ENCODE results near the gene KCNH1.

The KCNH1 gene

GRCh38 chr1:210882414-210883221 is 251.3 kb downstream of the KCNH1 start:
- no peak for DNase-seq (ENCODE audit: low read depth in 1 of 2, low spot score in 1 of 2)

GRCh38 chr1:210878564-210878963 is 255.4 kb downstream of the KCNH1 start:
- no peak for DNase-seq (ENCODE audit: low read depth in 1 of 2, low spot score in 1 of 2)

GRCh38 chr1:210876275-210876674 is 257.7 kb downstream of the KCNH1 start:
- no peak for DNase-seq (ENCODE audit: low read depth in 1 of 2, low spot score in 1 of 2)

GRCh38 chr1:210866532-210866931 is 267.4 kb downstream of the KCNH1 start:
- no peak for DNase-seq (ENCODE audit: low read depth in 1 of 2, low spot score in 1 of 2)

- DNase-seq (ENCODE audit: low read depth in 1 of 2, low spot score in 1 of 2) = no peak
Observed at GRCh38 chr1:210857705-210858104, 276.2 kb downstream of the KCNH1 start.

GRCh38 chr1:210857146-210857663 is 276.7 kb downstream of the KCNH1 start:
- DNase-seq (ENCODE audit: low read depth in 1 of 2, low spot score in 1 of 2) = no peak

GRCh38 chr1:210855440-210855839 is 278.5 kb downstream of the KCNH1 start:
- DNase-seq (ENCODE audit: low read depth in 1 of 2, low spot score in 1 of 2) = no peak

- DNase-seq (ENCODE audit: low read depth in 1 of 2, low spot score in 1 of 2) = no peak
Observed at GRCh38 chr1:210853276-210853675, 280.7 kb downstream of the KCNH1 start.

- DNase-seq (ENCODE audit: low read depth in 1 of 2, low spot score in 1 of 2) = no peak
Observed at GRCh38 chr1:210850556-210850955, 283.4 kb downstream of the KCNH1 start.

GRCh38 chr1:210848474-210848873 is 285.5 kb downstream of the KCNH1 start:
- no peak for DNase-seq (ENCODE audit: low read depth in 1 of 2, low spot score in 1 of 2)

GRCh38 chr1:210841926-210842625 is 291.9 kb downstream of the KCNH1 start:
- no peak for DNase-seq (ENCODE audit: low read depth in 1 of 2, low spot score in 1 of 2)

- no peak for DNase-seq (ENCODE audit: low read depth in 1 of 2, low spot score in 1 of 2)
Observed at GRCh38 chr1:210830034-210831028, 303.6 kb downstream of the KCNH1 start.

- no peak for DNase-seq (ENCODE audit: low read depth in 1 of 2, low spot score in 1 of 2)
Observed at GRCh38 chr1:210828996-210829596, 304.9 kb downstream of the KCNH1 start.

GRCh38 chr1:210827481-210827880 is 306.5 kb downstream of the KCNH1 start:
- no peak for DNase-seq (ENCODE audit: low read depth in 1 of 2, low spot score in 1 of 2)

- no peak for DNase-seq (ENCODE audit: low read depth in 1 of 2, low spot score in 1 of 2)
Observed at GRCh38 chr1:210826686-210827085, 307.3 kb downstream of the KCNH1 start.

- DNase-seq (ENCODE audit: low read depth in 1 of 2, low spot score in 1 of 2) = no peak
Observed at GRCh38 chr1:210822932-210823331, 311.0 kb downstream of the KCNH1 start.

- no peak for DNase-seq (ENCODE audit: low read depth in 1 of 2, low spot score in 1 of 2)
Observed at GRCh38 chr1:210822241-210822640, 311.7 kb downstream of the KCNH1 start.

GRCh38 chr1:210821615-210822014 is 312.3 kb downstream of the KCNH1 start:
- no peak for DNase-seq (ENCODE audit: low read depth in 1 of 2, low spot score in 1 of 2)

- DNase-seq (ENCODE audit: low read depth in 1 of 2, low spot score in 1 of 2) = no peak
Observed at GRCh38 chr1:210819266-210819665, 314.7 kb downstream of the KCNH1 start.

GRCh38 chr1:210817385-210818275 is 316.3 kb downstream of the KCNH1 start:
- no peak for DNase-seq (ENCODE audit: low read depth in 1 of 2, low spot score in 1 of 2)
